ENCODE results near the gene NOTCH2. TPM values are rescaled to one million over a fixed set of nuclear protein-coding genes. Genes with fewer than 3 reads are reported as not detected.

NOTCH2 gene
- total and polyA plus RNA-seq, 9 of the 15 experiments (the other 6 are each of a cell fraction or from before 2014, with no cell fraction given) = 0.04 to 1.2 (median 0.28) TPM; not detected in 1

GRCh38 chr1:119937198-119937597 is 132.3 kb downstream of the NOTCH2 start (continued):
- TF ChIP-seq MGA (IDR thresholded peaks at IDR 0.05) (no peak), ZNF121 (CRISPR knock-in tag; conservative IDR thresholded peaks at IDR 0.05) (no peak), ZNF668 (CRISPR knock-in tag; IDR thresholded peaks at IDR 0.05) (no peak)

Data from K562 (cell line).